ENCODE data around the gene KRTAP26-1. TPM values are rescaled to one million over a fixed set of nuclear protein-coding genes. Genes with fewer than 3 reads are reported as not detected.

Gene KRTAP26-1
- total and polyA plus RNA-seq, 8 donors, result not detected

GRCh38 chr21:30282850-30283249, 37.3 kb downstream of the KRTAP26-1 start, which contains the start of gene KRTAP24-1:
Gene KRTAP24-1 (minus strand): TSS chr21:30282950. CDS start chr21:30282932, 18 bp downstream.
- no peak for TF ChIP-seq CTCF (IDR thresholded peaks at IDR 0.05)
- FAIRE-seq, result no peak
- no peaks in the 10 kb centered on the region for H3K27me3 ChIP-seq
- no peaks in the 10 kb centered on the region for H3K4me1 ChIP-seq
- H3K36me3 ChIP-seq, result no peaks in the 10 kb centered on the region
- no peak for ATAC-seq
- no peak within 1 kb of the TSS for H3K4me3 ChIP-seq
- intact Hi-C loops (cut with DNase I), result no loop called here
- no peaks in the 10 kb centered on the region for H3K9me3 ChIP-seq
- DNase-seq, result no peak
- WGBS, 2 donors, result 59 to 65% methylated on average over 3 of the region's 3 CpGs
- no peak within 1 kb of the TSS for H3K27ac ChIP-seq

GRCh38 chr21:30271611-30272010, 48.5 kb downstream of the KRTAP26-1 start:
- FAIRE-seq, result no peak
- Histone ChIP-seq H3K4me1 (no peaks in the 10 kb centered on the region), H3K27ac (no peak overlapping the region), H3K27me3 (no peaks in the 10 kb centered on the region), H3K9me3 (no peaks in the 10 kb centered on the region), H3K4me3 (no peak overlapping the region), H3K36me3 (no peaks in the 10 kb centered on the region)
- no peak for ATAC-seq
- no peak for TF ChIP-seq CTCF (IDR thresholded peaks at IDR 0.05)
- no peak for DNase-seq
- intact Hi-C loops (cut with DNase I), result no loop called here
- 74 to 93% methylated on average over 1 of the region's 1 CpG for WGBS, 2 donors

DNA sequence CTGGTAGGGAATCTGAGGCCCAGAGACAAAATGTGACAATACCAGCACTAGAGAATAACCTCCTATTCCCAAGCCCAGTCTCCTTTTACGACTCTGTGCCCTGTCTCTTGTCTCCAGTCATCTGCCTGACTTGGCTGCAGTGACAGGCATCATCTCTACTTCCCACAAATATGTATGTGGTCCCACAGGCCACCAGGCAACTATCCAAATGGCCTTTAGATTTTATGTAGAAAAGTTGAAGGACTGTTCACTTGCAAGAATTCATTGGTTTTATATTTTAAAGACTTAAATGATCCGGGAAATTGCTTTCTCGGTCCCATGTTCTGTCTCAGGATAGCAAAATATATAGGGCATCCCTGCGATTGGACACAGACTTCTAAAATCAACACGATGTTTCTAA, 49.0 kb downstream of the KRTAP26-1 start:
- FAIRE-seq (no peak), ATAC-seq (no peak), DNase-seq (no peak)
- intact Hi-C loops (cut with DNase I), result no loop called here
- WGBS, 2 donors, result 75 to 76% methylated on average over 5 of the region's 5 CpGs
- no peak for TF ChIP-seq CTCF (IDR thresholded peaks at IDR 0.05)
- no peak overlapping the region for H3K27ac ChIP-seq
- no peaks in the 10 kb centered on the region for H3K36me3 ChIP-seq
- H3K4me3 ChIP-seq, result no peak overlapping the region
- no peaks in the 10 kb centered on the region for H3K9me3 ChIP-seq
- no peaks in the 10 kb centered on the region for H3K4me1 ChIP-seq
- H3K27me3 ChIP-seq, result no peaks in the 10 kb centered on the region

DNA sequence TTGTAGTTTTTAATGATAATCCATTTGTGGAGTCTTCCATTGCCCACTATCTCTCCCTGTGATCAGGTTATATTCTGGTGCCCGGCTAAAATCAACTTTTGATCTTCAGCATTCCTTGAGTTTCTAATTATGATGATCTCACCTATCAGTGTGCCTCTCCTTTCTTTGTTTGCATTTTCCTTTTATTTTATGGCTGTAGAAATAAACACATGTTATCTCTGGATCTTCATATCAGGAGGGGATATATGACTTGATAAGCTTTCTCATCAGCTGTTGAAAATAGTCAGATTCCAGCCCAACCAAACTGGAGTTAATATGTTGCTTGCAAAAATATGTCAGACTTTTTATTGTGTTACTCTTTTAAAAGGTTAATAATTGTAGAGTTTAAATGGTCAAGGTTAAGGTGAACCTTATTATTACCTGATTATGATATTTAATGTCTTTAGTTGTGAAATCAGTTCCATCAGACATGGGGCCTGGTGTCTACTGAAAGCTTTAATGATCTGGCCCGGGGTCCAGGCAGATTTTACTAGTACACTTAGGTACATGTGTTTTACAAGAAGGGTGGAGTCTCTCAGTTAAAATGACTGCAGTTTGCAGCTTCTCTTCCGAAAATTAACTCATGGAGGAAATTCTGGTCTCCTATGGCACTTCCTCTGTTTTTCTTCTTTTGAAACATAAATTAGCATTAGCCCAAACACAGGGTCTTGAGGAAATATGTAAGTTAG, 50.1 kb downstream of the KRTAP26-1 start:
- no peak overlapping the region for H3K27ac ChIP-seq
- DNase-seq (no peak), FAIRE-seq (no peak), ATAC-seq (no peak)
- no peaks in the 10 kb centered on the region for H3K27me3 ChIP-seq
- H3K9me3 ChIP-seq, result no peaks in the 10 kb centered on the region
- no peak overlapping the region for H3K4me3 ChIP-seq
- no peaks in the 10 kb centered on the region for H3K4me1 ChIP-seq
- TF ChIP-seq CTCF (IDR thresholded peaks at IDR 0.05), result no peak
- intact Hi-C loops (cut with DNase I), result no loop called here
- 64 to 67% methylated on average over 3 of the region's 3 CpGs for WGBS, 2 donors
- no peaks in the 10 kb centered on the region for H3K36me3 ChIP-seq

Other genes starting within 250 kb of the KRTAP26-1 start
- not detected for gene CLDN17, start 153.5 kb downstream of the KRTAP26-1 start, total RNA-seq
- not detected for gene CLDN17, start 153.5 kb downstream of the KRTAP26-1 start, polyA plus RNA-seq
- under 1 TPM in 3 of 6 donors, not detected in 3; 0.09 to 0.22 (median 0.13) TPM for gene CLDN8, start 104.2 kb downstream of the KRTAP26-1 start, total RNA-seq
- gene CLDN8, start 104.2 kb downstream of the KRTAP26-1 start, polyA plus RNA-seq, result under 1 TPM in 1 of 2 donors, not detected in 1; 0.09 TPM
- not detected for gene KRTAP24-1, start 37.4 kb downstream of the KRTAP26-1 start, total RNA-seq
- not detected for gene KRTAP24-1, start 37.4 kb downstream of the KRTAP26-1 start, polyA plus RNA-seq
- not detected for gene KRTAP25-1, start 30.8 kb downstream of the KRTAP26-1 start, total RNA-seq
- gene KRTAP25-1, start 30.8 kb downstream of the KRTAP26-1 start, polyA plus RNA-seq, result not detected
- not detected for gene KRTAP27-1, start 17.4 kb upstream of the KRTAP26-1 start, total RNA-seq
- gene KRTAP27-1, start 17.4 kb upstream of the KRTAP26-1 start, polyA plus RNA-seq, result not detected
- gene KRTAP23-1, start 28.3 kb upstream of the KRTAP26-1 start, total RNA-seq, result not detected
- gene KRTAP23-1, start 28.3 kb upstream of the KRTAP26-1 start, polyA plus RNA-seq, result not detected
- not detected for gene KRTAP13-2, start 52.0 kb upstream of the KRTAP26-1 start, total RNA-seq
- not detected for gene KRTAP13-2, start 52.0 kb upstream of the KRTAP26-1 start, polyA plus RNA-seq
- gene KRTAP13-1, start 75.7 kb upstream of the KRTAP26-1 start, total RNA-seq, result not detected
- not detected for gene KRTAP13-1, start 75.7 kb upstream of the KRTAP26-1 start, polyA plus RNA-seq
- not detected for gene KRTAP13-3, start 105.6 kb upstream of the KRTAP26-1 start, total RNA-seq
- not detected for gene KRTAP13-3, start 105.6 kb upstream of the KRTAP26-1 start, polyA plus RNA-seq
- not detected for gene KRTAP13-4, start 109.9 kb upstream of the KRTAP26-1 start, total RNA-seq
- gene KRTAP13-4, start 109.9 kb upstream of the KRTAP26-1 start, polyA plus RNA-seq, result not detected
- not detected for gene KRTAP15-1, start 120.0 kb upstream of the KRTAP26-1 start, total RNA-seq
- not detected for gene KRTAP15-1, start 120.0 kb upstream of the KRTAP26-1 start, polyA plus RNA-seq
- gene KRTAP19-1, start 160.1 kb upstream of the KRTAP26-1 start, total RNA-seq, result not detected
- gene KRTAP19-1, start 160.1 kb upstream of the KRTAP26-1 start, polyA plus RNA-seq, result not detected
- not detected for gene KRTAP19-2, start 167.1 kb upstream of the KRTAP26-1 start, total RNA-seq
- gene KRTAP19-2, start 167.1 kb upstream of the KRTAP26-1 start, polyA plus RNA-seq, result not detected
- gene KRTAP19-3, start 171.7 kb upstream of the KRTAP26-1 start, total RNA-seq, result not detected
- not detected for gene KRTAP19-3, start 171.7 kb upstream of the KRTAP26-1 start, polyA plus RNA-seq
- gene KRTAP19-4, start 176.8 kb upstream of the KRTAP26-1 start, total RNA-seq, result not detected
- gene KRTAP19-4, start 176.8 kb upstream of the KRTAP26-1 start, polyA plus RNA-seq, result not detected
- gene KRTAP19-5, start 181.8 kb upstream of the KRTAP26-1 start, total RNA-seq, result not detected
- not detected for gene KRTAP19-5, start 181.8 kb upstream of the KRTAP26-1 start, polyA plus RNA-seq
- gene KRTAP19-6, start 221.5 kb upstream of the KRTAP26-1 start, total RNA-seq, result not detected
- gene KRTAP19-6, start 221.5 kb upstream of the KRTAP26-1 start, polyA plus RNA-seq, result not detected
- gene KRTAP19-7, start 241.0 kb upstream of the KRTAP26-1 start, total RNA-seq, result not detected
- gene KRTAP19-7, start 241.0 kb upstream of the KRTAP26-1 start, polyA plus RNA-seq, result not detected